ENCODE measurements around the gene SLC37A1.
"Not testable (repeated sequence)": the region's sequence is repeated elsewhere in the genome, so short reads cannot be mapped to it uniquely, and the experiment has no call there.

Gene SLC37A1

DNA sequence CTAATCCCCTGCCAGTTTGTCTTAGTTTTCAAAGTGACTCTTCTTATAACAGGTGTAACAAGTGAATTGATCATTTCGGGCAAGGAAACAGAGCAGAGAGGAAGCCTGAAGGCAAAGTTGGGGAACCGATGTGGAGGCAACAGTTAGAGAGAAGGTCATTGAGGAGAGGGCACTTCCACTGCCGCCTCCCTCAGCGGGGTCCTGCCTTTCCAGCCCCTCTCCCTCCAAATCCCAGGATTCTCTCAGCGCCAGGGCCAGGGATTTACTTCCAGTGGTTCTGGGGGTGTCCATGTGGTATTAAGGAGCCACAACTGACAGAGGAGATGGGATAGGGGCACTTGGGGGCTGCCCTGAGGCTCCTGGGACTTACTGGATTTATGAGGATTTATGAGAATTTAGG is 100.1 kb downstream of the SLC37A1 start:
- TF ChIP-seq, protein P1, sequence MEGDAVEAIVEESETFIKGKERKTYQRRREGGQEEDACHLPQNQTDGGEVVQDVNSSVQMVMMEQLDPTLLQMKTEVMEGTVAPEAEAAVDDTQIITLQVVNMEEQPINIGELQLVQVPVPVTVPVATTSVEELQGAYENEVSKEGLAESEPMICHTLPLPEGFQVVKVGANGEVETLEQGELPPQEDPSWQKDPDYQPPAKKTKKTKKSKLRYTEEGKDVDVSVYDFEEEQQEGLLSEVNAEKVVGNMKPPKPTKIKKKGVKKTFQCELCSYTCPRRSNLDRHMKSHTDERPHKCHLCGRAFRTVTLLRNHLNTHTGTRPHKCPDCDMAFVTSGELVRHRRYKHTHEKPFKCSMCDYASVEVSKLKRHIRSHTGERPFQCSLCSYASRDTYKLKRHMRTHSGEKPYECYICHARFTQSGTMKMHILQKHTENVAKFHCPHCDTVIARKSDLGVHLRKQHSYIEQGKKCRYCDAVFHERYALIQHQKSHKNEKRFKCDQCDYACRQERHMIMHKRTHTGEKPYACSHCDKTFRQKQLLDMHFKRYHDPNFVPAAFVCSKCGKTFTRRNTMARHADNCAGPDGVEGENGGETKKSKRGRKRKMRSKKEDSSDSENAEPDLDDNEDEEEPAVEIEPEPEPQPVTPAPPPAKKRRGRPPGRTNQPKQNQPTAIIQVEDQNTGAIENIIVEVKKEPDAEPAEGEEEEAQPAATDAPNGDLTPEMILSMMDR (IDR thresholded peaks at IDR 0.05; ENCODE audit: low read depth, low read length): no peak
- DNase-seq (ENCODE audit: low read depth, low spot score): no peak
- no peak overlapping the region for H3K4me3 ChIP-seq (ENCODE audit: low read depth, low read length)
- in situ Hi-C loops (cut with HindIII; ENCODE audit: low sequenced_read_pairs): no loop called here

GRCh38 chr21:42614396-42614795 is 100.7 kb downstream of the SLC37A1 start:
- in situ Hi-C loops (cut with HindIII; ENCODE audit: low sequenced_read_pairs): no loop called here
- TF ChIP-seq, protein P1 (IDR thresholded peaks at IDR 0.05; ENCODE audit: low read depth, low read length): no peak
- H3K4me3 ChIP-seq (ENCODE audit: low read depth, low read length): no peak overlapping the region
- DNase-seq (ENCODE audit: low read depth, low spot score): no peak

DNA sequence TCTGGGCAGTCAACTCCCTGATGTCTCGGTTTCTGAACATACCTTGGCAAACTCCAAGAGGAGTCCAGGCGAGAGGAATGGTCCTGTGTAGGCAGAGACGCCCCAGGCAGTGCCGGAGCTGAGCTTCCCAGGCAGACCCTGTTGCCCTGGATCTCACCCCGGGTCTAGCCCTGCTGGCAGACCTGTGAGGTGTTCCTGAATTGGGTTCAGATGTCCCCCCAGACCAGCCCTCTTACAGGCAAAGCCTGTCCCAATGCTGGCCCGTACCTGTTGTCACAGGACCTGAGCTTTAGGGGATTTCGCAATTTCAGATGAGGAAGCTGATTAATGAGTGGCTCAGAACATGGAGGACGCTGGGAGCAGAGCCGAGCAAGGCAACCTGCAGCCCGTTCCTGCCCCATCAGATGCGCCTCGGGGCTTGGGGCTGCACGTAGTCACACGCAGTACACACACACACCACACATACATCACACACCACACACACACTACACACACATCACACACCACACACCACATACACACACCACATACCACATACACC is 101.2 kb downstream of the SLC37A1 start:
- in situ Hi-C loops (cut with HindIII; ENCODE audit: low sequenced_read_pairs): no loop called here

DNA sequence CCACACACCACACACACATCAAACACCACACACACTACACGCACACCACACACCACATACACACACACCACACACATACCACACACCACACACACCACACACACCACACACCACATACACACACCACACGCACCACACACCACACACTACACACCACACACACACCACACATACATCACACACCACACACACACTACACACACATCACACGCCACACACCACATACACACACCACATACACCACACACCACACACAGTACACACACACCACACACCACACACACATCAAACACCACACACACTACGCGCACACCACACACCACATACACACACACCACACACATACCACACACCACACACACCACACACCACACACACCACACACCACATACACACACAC is 101.7 kb downstream of the SLC37A1 start:
- H3K4me3 ChIP-seq (ENCODE audit: low read depth, low read length); DNase-seq (ENCODE audit: low read depth, low spot score); in situ Hi-C loops (cut with HindIII; ENCODE audit: low sequenced_read_pairs): not testable (repeated sequence)

More for the DNA sequence above, 101.2 kb downstream of the SLC37A1 start:
- TF ChIP-seq, protein P1 (IDR thresholded peaks at IDR 0.05; ENCODE audit: low read depth, low read length): no peak
- no peak overlapping the region for H3K4me3 ChIP-seq (ENCODE audit: low read depth, low read length)
- DNase-seq (ENCODE audit: low read depth, low spot score): no peak

GRCh38 chr21:42615924-42616323 is 102.3 kb downstream of the SLC37A1 start:
- H3K4me3 ChIP-seq (ENCODE audit: low read depth, low read length): no peak overlapping the region
- no peak for DNase-seq (ENCODE audit: low read depth, low spot score)
- TF ChIP-seq, protein P1 (IDR thresholded peaks at IDR 0.05; ENCODE audit: low read depth, low read length): no peak
- in situ Hi-C loops (cut with HindIII; ENCODE audit: low sequenced_read_pairs): no loop called here

- H3K4me3 ChIP-seq (ENCODE audit: low read depth, low read length): no peak overlapping the region
- no peak for DNase-seq (ENCODE audit: low read depth, low spot score)
- TF ChIP-seq, protein P1 (IDR thresholded peaks at IDR 0.05; ENCODE audit: low read depth, low read length): no peak
- in situ Hi-C loops (cut with HindIII; ENCODE audit: low sequenced_read_pairs): no loop called here
These were observed 102.8 kb downstream of the SLC37A1 start for GRCh38 chr21:42616446-42616845.

DNA sequence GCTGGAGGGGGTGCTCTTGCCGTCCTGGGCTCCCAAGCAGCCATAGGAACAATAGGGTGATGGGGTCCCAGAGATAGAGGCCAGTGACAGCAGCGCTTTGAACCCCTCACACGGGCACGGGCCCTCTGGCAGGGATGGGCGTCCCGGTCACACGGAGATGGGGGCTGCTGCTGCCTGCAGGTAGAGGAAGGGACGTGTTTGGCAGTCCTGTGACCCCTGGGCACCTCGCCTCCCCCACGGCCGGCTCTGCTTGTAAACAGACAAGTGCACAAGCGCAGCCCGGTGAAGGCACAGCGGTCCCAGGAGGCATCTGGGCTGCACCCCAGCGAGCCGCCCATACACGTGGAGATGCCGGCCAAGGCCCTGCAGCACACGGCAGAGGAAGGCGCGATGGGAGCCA is 103.3 kb downstream of the SLC37A1 start:
- TF ChIP-seq, protein P1 (IDR thresholded peaks at IDR 0.05; ENCODE audit: low read depth, low read length): no peak
- no peak overlapping the region for H3K4me3 ChIP-seq (ENCODE audit: low read depth, low read length)
- no peak for DNase-seq (ENCODE audit: low read depth, low spot score)
- in situ Hi-C loops (cut with HindIII; ENCODE audit: low sequenced_read_pairs): no loop called here

All from astrocyte of the spinal cord (primary cell).